GM18505 (cell line): ENCODE data around the gene ATP8B1.
"Not testable (repeated sequence)": the region's sequence is repeated elsewhere in the genome, so short reads cannot be mapped to it uniquely, and the experiment has no call there.

Source experiments
- ATAC-seq: cut with Tn5 transposase; IDR thresholded peaks from one replicate; pipeline ENCODE4 v1.9.1; 2021; ENCODE audit not compliant: unreplicated experiment
- POLR2A ChIP-seq: IDR thresholded peaks from 4 replicates; pipeline ENCODE4 v1.6.1; 2011; ENCODE audit warnings: borderline replicate concordance; ENCODE audit not compliant: insufficient read depth, insufficient read length; ENCODE audit errors: extremely low read depth

ATP8B1 gene

DNA sequence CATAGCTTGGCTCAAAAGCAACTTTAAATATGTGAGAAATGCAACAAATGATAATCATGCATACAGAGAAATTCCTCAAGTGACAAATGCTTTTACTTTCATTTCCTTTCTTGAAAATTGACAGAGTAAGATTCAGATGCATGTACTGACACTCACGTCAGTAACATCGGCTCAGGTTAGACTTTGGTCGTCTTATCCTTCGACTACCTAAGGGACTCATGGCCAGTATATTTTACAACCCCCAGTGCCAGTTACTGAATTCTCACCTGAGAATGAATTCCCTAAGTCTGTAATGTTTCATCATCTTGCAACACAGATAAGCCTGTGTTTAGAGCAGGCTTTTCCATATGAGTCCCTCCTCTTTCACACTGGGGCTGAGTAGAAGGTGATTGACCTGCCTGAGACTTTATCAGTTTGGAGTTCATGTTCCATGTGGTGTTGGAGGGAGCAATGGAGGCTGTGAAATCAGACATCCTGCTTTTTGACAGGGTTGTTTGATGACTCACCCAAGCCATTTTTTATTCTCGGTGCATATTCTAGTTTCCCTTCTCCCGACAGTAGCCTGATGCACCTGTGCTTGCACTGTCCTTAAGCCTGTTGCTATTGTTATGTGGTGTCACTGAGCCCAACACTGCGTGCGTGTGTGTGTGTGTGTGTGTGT, 30.5 kb upstream of the ATP8B1 start:
- no peak for ATAC-seq
- no peak for TF ChIP-seq POLR2A

DNA sequence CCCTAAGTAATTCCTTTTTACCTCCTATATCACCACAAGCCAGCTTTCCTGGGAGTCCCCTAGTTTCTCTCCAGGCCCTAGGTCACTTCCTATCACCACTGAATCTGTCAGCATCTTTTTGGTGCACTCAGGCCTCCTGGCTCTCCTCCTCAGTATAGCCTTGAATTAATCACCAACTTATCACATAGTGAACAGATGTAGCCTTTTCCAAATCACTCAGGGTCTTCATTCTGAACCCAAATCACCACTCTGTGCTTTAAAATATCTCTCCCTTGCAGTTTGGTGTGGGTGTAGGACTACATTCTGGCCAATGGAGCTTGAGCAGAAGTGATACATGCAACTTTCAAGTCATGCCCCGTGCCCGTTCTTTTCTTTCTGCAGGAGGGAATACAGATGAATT, 29.6 kb upstream of the ATP8B1 start:
- no peak for ATAC-seq
- no peak for TF ChIP-seq POLR2A

DNA sequence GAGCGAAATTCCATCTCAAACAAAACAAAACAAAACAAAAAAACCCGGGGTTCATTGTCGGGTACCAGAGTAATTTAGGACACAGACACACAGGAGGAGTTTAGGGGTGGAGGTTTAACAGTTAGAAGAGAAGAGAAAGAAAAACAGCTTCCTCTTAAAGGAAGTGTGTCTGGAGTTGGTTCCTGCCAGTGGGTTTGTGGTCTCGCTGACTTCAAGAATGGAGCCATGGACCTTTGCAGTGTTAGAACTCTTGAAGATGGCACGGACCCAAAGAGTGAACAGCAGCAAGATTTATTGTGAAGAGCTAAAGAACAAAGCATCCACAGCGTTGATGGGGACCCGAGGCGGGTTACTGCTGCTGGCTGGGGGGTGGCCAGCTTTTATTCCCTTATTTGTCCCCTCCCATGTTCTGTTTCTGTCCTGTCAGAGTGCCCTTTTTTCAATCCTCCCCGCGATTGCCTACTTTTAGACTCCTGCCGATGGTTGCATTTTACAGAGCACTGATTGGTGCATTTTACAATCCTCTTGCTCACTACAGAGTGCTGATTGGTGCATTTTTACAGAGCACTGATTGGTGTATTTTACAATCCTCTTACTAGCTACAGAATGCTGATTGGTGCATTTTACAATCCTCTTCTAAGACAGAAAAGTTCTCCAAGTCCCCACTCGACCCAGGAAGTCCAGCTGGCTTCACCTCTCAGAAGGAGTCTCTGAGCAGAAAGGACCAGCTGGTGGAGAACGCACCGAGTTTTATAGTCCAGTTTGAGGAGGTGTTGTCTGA, 28.7 kb upstream of the ATP8B1 start:
- no peak for TF ChIP-seq POLR2A
- ATAC-seq, result no peak

DNA sequence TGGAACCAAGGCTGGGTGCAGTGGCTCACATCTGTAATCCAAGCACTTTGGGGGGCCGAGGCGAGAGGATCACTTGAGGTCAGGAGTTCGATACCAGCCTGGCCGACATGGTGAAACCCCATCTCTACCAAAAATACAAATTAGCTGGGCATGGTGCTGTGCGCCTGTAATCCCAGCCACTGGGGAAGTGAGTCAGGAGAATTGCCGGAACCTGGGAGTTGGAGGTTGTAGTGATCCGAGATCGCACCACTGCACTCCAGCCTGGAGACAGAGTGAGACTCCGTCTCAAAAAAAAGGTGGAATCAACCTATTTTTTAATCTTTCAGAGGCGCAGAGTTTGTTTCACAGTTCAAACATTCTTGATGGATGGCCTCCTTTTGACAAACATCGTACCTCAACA, 24.5 kb upstream of the ATP8B1 start:
- no peak for ATAC-seq
- no peak for TF ChIP-seq POLR2A

DNA sequence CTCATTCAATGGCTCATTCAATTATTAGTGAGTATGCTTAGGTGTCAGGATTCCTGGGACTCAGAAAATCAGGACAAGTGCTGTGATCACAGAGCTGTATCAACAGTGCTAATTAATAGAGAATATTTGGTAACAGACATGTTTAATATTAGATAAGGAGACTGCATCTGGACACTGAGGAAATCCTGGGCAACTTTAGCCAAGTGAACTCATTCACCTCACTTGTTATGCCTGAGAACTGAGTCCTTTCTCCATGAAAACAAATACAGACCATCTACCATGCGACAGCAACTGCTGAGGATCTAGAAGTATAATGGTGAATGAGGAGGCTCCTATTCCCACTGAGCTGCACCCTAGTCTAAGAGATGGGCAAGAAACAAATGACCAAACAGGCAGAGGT, 23.1 kb upstream of the ATP8B1 start:
- no peak for ATAC-seq
- no peak for TF ChIP-seq POLR2A

DNA sequence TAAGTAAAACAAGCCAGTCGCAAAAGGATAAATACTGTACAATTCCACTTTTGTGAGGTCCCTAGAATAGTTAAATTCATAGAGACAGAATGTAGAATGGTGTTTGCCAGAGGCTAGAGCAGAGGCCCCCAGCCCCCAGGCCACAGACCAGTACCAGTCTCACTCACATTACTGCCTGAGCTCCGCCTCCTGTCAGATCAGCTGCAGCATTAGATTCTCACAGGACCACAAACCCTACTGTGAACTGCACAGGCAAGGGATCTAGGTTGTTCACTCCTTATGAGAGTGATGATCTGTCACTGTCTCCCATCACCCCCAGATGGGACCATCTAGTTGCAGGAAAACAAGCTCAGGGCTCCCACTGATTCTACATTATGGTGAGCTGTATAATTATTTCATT, 17.5 kb upstream of the ATP8B1 start:
- ATAC-seq, result not testable (repeated sequence)

DNA sequence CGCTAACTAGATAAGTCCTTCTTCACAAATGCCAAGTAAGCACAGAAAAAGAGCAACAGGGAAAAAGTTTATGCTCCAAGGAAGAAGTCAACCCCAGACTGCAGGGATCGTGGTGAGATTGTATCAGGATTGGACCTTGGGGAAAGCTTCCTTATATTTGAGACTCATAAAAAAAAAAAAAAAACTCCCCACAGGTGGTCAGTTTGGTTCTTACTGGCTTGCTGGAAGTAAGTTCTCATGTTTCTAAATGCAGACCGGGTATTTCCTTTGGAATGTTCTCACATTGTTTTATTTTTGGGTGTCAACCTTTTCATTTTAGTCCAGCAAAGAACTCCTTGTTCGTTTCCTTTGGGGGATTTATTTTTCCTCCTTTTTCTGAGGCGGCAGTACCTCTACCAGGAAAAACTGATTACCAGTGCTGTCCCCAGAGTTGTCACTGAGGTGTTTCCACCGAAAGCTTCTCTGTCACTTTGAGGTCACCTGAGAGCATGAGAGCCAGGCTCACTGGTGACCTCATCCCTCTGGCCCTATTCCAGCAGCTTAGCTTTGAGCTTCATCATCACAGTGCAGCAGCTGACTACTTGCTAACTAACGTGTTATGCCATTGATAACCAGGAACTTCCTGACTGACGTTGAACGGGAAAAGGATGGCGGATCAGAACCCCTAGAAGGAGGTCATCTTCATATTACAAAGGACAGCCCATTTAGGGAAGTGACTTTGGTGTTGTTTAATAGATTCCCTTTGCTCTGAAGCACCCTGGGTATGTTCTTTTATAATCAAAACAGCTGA, 16.8 kb upstream of the ATP8B1 start:
- ATAC-seq, result no peak

DNA sequence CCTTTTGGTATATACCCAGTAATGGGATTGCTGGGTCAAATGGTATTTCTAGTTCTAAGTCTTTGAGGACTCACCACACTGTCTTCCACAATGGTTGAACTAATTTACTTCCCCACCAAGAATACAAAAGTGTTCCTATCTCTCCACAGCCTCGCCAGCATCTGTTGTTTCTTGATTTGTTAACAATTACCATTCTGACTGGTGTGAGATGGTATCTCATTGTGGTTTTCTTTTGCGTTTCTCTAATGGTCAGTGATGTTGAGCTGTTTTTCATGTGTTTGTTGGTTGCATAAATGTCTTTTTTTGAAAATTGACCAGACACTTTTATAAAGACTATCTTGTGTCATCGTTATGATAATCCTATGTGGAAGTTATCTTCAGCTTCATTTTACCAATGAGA, 16.0 kb upstream of the ATP8B1 start:
- ATAC-seq, result no peak
- no peak for TF ChIP-seq POLR2A

More for the DNA sequence above, 16.8 kb upstream of the ATP8B1 start:
- no peak for TF ChIP-seq POLR2A

DNA sequence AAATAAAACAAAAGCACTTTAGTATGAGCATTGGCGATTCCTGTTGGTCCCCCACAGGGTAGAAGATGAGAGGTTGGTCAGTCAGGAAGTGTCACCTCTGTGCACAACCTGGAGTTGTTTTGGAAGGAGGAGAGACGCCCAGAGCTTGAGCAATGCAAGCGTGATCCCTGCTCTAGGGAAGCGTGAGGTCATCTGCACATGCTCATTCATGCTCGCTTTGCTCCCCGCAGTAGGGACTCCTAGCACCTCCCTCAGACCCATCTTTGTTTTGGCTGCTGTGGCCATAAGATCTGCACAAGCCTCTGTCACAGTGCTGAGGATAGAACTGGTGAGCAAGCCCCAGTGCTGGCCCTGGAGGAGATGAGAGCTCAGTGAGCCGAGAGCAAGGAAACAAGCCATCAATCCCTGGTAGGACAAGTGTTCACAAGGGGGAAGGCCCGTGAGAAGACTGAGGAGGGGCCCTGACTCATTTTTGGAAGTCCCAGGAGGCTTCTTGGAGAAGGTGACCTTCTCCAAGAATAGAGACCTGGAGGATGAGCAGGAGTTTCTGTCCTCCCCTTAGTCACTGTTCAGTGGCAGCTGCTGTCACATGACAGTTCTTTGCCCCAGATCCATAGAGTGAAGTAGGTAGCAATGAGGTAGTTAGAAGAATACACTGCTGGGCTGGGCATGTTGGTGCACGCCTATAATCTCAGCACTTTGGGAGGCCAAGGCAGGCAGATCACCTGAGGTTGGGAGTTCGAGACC, 13.3 kb upstream of the ATP8B1 start:
- ATAC-seq, result no peak
- TF ChIP-seq POLR2A, result no peak

DNA sequence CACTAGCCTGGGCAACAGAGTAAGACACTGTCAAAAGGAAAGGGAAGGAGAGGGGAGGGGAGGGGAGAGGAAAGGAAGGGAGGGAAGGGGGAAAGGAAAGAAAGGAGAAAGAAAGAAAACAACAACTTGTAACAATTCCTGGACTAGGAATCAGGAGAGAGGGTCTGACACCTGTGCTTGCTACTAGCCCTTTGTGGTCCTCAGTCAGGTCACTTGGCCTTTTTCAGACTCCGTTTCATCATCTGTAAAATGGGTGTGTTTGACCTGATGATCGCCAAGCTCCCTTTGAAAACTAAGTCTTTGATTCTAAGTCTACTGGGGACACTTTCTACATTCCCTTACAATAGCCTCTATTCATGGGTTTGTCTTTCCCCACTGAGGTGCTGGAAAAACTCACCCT, 11.4 kb upstream of the ATP8B1 start:
- TF ChIP-seq POLR2A, result no peak
- ATAC-seq, result no peak

DNA sequence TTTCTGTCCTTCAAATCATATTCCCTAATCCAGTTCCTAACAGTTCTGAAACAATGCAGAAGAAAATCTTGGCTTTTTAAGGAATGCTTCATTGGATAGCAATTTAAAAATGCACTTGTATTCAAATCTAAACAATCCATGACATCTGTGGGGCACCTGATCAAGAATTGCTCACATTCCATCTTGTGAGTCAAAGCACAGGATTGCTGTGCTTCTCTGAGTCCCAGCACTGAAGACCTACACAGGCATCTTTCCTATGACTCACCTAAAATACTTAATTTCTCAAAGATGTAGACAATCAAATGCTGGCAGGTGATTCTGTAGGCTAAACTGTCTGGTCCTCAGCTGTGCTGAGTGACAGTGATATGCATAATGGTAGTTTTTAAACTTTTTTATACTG, 10.1 kb upstream of the ATP8B1 start:
- no peak for ATAC-seq
- TF ChIP-seq POLR2A, result no peak

DNA sequence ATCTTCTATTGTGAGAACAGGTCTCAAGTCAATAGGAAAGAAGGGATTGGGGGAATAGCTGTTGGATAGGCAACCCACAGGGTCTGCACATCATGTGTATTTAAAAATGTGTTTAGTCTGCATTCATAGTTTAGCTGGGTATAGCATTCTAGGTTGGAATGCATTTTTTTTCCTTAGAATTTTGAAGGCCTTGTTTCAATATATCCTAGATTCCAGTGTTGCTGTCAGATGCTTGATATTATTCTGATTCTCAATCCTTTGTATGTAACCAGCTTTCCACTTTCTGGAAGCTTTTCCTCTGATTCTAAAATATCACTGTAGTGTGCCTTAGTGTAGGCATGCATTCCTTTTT, 9.0 kb upstream of the ATP8B1 start:
- TF ChIP-seq POLR2A, result no peak
- ATAC-seq, result no peak

DNA sequence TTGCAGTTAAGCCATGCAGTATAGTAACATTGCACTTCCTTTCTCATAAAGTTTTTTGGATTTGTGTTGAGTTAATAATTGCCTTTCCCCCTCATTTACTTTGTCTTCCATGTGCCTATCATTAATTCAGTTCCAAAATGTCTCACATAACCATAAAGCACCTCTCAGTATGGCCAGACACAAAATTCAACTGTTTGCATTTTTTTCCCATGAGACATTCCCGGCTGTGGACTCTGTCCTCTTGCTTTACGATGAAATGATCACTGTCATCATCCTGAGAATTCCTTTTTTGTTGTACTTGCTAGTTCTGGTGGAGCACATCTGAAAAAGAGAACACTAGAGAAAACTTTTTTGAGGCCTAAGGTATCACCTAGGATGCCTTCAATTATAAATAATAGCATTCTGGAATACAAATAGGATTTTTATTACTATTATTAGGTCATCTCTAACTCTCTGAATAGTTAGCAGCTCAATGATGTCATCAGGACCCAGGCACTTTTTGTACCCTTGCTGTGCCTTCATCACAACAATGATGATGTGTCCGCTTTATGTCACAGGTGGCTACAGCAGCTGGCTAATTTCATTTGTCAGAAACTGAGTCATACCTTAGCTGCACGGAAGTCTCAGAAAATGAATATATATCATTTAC, 8.5 kb upstream of the ATP8B1 start:
- no peak for ATAC-seq
- no peak for TF ChIP-seq POLR2A
